Stimulated activated CD4-positive, alpha-beta T cell treated with anti-CD3 and anti-CD28 coated beads, TNF-alpha, amount 100 ng/mL, for 24 hours (primary cell): ENCODE data around the gene CDC42EP5.

ENCODE experiments used
- DNase-seq, 3 experiments: peaks; one replicate each; pipeline ENCODE4 v3.0.0-alpha.2; 2020; ENCODE audit warnings: low read depth in 3 of 3

CDC42EP5 gene

DNA sequence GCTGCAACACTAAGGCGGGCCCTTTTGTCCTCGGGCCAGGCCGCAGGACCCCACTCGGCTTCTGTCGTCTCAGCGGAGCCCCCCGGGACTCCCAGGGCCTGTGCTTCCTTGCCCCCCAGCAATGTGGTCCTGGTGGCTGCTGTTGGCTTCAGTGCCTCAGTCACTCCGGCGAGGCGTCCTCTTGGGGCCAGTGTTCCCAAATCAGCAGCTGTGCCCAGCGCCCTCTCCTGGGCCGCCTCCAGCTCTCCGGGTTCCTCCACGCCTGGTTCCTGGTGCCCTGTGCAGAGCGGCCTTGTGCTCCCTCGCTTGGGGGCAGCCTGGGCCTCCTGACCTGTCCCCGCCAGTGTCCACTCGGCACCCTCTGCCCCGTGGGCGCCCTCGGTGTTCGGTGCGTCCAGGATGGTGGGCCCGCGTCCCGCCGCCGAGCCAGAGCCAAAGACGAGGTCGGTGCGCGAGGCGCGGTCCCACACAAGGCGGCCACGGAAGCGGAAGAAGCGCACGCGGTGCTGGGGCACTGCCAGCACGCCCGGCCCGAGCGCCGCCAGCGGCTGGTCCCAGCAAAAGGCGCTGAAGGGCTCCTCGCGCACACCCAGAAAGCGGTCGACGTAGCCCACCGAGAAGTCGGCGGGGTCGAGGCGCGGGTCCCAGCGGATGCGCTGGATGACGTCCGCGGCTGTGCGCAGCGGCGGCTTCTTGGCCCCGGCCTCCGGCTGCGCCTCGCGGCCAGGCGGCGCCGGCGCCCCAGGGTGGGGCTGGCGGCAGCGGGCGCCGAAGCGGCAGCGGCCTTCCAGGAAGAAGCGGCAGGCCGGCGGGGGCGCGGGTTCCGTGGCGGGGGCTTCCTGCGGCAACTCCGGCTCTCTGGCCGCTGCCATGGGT is 10.2 kb downstream of the CDC42EP5 start:
- peak in 2 of 3 experiments; percentile 44 to 56 for DNase-seq

DNA sequence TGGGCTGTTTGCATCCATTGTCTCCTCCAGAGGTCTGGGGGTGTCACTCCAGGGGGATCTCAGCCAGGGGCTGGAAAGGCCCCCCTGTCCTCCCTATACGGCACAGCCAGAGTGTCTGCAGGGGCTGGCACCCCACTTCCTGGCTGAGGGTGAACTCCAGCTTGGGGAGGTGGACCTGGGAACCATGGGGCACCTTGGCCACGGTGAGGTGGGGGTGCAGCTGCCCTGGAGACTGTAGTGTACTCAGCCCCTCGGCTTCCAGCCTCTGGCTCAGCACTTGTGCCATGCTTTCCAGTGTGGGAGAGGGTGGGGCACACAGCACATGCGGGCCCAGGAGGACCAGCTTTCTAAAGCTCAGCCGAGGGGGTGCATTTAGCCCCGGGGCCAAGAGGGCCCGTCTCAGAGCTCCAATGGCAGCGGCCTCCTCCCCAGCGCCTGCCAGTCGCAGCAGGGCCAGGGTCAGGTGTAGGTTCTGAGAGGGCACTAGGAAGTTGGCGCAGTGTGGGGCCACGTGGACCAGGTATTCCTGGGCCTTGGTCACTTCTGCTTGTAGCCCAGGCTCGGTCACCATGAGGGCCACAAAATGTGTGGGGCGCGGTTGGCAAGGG is 10.9 kb downstream of the CDC42EP5 start:
- no peak for DNase-seq

DNA sequence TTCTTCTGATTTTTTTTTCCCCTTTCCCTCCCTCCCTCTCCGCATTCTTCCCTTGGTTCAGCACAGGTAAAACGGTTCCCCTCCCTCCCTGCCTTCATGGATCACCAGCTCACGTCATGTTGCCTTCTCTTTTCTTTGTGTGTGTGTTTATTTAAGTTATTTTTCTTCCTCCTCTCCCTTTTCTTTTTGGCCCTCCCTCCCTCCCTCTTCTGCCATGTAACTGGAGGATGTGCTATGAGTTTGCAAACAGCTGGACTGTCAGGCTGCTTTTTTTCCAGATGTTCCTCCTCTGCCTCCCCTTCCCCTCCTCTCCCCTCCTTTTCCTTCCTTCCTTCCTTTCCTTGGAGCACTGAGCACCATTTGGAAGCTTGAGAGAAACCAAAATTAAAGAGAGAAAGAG is 11.5 kb downstream of the CDC42EP5 start:
- no peak for DNase-seq

DNA sequence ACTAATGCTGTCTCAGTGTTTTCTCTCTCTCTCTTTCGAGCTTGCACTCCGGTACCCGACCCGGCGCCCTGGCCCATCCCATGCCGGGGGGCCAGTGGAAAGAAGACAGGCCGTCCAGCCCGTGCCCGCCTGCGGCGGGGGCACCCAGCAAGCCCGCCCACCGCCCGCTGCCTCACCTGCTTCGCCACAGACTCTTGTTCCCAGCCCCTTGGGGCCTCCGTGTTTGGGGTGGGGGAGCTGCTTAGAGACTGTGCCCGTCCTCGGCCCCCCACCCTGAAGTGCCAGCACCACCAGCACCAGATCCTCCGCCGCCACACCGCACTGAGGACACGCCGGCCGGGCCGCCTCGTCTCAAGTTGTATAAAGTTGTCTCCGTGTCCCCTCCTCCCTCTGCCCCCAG is 11.9 kb downstream of the CDC42EP5 start:
- no peak for DNase-seq

DNA sequence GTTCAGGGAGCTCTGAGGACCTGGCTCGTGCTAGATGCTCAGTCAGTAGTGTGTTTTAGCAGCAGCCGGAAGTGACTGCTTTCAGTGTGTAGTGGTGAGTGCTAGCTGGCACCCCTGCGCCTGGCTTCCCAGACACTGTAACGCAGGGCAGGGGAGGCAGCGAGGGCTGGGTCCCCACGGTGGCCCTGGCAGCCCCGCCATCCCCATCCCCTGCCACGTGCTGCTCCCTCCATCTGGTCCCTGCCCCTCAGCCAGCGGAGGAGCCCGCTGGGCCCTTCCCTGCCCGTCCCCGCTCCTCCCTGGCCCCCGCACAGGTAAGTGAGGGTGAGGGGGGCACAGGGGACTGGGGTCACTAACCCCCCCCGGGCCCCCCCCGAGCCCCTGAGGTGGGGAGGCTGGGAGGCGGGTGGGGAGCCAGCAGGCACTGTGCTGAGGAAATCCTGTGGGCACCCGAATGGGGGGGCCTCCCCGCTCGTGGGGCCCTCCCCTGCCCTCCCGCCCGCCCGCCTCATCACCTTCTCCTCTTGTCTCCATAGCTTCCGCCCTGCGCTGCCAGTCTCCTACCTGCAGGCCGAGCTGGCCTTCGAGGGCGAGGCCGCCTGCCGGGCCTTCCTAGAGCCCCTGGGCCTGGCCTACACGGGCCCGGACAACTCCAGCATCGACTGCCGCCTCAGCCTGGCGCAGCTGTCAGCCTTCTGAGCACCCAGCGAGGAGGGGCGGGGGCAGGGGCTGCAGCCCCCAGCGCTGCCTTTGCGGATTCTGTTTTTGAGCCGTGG is 12.7 kb downstream of the CDC42EP5 start:
- DNase-seq: no peak

DNA sequence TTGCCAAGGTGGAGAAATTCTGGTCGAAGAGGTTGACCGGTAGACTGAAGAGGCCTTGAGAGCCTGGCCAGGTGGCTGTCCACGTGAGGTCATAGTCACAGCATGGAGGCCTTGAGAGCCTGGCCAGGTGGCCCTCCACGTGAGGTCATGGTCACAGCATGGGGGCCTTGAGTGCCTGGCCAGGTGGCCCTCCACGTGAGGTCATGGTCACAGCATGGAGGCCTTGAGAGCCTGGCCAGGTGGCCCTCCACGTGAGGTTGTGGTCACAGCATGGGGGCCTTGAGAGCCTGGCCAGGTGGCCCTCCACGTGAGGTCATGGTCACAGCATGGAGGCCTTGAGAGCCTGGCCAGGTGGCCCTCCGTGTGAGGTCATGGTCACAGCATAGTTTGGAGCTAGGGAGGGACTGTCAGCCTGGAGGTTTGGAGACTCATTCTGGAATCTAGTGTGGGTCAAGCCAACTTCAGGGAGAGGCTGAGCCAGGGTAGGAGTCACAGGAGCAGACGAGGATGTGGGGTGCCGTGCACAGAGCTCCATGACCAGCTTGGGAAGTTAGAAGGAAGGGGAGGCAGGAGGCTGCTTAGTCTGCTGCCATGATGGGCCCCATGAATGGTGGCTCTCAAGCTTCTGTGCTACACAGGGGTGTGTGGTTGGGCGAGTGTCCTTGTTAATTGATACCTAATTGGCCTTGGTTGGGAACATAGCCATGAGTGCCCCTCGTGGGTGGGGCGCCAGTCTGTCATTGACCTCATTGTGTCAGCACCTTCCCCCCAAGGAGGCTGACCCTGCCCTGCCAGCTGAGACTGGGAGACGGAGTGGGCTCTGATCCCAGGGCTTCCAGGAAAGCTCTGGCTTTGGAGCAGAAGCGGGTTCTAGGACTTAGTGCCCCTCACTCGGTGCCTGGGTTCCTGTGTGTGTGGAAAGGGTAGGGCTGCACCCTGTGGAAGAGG is 13.5 kb downstream of the CDC42EP5 start:
- DNase-seq: no peak

DNA sequence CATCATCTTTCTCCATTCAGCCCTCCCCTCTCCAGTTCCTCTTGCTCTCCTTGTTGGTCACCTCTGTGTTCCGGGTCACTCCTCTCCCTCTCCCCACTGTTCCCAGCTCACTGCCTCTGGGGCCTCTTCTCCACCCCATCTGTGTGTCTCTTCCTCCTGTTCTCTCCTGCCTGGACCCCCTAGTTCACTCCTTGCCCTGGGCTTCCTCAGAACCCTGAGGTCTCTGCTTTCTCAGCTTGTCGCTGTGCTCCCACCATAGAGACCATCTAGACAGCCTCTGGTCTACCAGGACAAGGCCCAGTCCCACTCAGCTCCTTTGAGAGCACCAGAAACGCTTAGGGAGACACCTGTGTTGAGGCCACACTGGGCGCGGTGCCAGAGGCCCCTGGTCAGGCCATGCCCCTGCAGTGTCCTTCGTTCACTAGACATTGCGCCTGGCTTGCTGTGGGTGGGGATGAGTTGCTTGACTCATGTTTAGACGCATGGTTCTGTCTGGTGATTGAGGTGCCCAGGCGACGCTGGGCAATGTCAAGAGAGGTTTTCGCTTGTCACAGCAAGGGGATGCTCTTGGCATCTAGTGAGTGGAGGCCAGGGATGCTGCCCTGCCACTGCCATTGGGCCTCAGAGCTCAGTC is 14.3 kb downstream of the CDC42EP5 start:
- DNase-seq: no peak

DNA sequence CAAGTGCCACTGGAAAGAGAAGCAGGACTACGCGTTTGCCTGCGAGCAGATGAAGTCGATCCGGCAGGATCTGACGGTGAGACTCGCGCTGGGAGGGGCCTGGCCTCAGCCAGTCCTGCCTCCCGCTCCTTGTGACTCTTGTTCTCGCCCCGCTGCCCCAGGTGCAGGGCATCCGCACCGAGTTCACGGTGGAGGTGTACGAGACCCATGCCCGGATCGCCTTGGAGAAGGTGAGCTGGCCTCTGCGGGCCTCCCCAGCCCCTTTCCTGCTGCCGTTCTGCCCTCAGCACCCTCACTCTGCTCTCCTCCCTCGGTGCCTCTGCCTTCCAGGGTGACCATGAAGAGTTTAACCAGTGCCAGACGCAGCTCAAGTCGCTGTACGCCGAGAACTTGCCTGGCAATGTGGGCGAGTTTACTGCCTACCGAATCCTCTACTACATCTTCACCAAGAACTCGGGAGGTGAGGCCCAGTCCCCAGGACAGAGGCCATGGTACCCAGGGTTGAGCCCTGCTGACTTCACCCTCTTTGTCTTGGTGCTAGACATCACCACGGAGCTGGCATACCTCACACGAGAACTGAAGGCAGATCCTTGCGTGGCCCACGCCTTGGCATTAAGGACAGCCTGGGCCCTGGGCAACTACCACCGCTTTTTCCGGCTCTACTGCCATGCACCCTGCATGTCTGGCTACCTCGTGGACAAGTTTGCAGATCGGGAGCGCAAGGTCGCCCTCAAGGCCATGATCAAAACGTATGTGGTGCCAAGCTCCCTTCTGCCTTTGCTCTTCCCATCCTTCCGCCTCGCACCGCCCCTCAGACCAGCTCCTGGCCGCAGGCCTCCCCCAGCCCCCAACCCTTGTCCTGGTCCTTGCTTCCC is 15.1 kb downstream of the CDC42EP5 start:
- DNase-seq: no peak

DNA sequence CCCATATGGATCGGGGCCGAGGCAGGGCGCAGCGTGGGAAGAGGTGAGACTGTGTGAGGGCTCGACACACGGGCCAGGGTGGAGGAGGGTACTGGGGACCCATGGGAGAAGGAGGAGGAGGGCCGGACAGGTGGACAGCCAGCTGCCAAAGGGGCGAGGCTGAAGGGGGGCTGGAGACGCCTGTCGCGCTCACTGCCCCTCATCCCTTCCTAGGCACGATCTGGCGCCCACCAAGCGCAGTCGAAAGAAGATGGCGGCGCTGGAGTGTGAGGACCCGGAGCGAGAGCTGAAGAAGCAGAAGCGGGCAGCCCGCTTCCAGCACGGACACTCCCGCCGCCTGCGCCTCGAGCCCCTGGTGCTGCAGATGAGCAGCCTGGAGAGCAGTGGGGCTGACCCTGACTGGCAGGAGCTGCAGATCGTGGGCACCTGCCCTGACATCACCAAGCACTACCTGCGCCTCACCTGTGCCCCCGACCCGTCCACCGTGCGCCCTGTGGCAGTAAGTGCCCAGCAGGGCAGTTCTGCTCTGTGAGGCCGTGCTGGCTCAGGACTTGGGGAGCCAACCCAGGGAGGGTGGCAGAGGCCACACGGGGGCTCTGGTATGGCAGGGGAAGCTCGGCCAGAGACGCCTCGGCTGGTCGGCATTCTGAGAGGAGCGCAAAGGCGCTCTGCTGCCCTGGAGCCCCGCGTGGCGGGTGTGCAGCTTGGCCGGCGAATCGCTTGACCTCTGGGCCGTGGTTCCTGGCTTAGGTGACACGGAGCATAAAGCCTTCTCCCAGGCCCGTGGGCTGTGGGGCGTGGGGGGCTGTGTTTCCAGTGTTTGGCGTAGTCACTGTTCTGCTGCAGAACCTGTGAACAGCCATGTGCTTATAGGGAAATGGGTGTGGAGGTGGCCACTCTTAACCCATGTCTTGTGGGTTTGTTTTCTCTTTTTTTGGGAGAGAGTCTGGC is 16.4 kb downstream of the CDC42EP5 start:
- no peak for DNase-seq

DNA sequence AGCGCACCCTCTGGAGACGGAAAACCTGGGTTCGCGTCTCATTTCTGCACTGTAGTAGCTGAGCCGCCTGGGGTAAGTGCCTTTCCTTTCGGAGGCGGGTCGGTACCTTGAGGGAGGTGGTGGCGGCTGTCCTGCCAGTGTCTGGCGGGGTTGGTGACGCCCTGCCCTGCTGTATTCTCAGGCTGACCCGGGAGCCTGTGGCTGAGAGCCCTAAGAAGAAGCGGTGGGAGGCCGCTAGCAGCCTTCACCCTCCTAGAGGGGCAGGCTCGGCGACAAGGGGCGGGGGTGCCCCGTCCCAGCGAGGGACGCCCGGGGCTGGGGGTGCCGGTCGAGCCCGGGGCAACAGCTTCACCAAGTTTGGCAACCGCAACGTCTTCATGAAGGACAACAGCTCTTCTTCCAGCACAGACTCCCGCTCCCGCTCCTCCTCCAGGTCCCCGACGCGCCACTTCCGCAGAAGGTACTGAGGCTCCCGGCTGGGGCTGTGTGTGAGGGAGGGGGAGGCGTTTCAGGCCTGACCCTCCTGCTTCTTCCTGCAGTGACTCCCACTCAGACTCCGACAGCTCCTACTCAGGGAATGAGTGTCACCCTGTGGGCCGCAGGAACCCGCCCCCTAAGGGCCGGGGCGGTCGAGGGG is 17.2 kb downstream of the CDC42EP5 start:
- DNase-seq: no peak

DNA sequence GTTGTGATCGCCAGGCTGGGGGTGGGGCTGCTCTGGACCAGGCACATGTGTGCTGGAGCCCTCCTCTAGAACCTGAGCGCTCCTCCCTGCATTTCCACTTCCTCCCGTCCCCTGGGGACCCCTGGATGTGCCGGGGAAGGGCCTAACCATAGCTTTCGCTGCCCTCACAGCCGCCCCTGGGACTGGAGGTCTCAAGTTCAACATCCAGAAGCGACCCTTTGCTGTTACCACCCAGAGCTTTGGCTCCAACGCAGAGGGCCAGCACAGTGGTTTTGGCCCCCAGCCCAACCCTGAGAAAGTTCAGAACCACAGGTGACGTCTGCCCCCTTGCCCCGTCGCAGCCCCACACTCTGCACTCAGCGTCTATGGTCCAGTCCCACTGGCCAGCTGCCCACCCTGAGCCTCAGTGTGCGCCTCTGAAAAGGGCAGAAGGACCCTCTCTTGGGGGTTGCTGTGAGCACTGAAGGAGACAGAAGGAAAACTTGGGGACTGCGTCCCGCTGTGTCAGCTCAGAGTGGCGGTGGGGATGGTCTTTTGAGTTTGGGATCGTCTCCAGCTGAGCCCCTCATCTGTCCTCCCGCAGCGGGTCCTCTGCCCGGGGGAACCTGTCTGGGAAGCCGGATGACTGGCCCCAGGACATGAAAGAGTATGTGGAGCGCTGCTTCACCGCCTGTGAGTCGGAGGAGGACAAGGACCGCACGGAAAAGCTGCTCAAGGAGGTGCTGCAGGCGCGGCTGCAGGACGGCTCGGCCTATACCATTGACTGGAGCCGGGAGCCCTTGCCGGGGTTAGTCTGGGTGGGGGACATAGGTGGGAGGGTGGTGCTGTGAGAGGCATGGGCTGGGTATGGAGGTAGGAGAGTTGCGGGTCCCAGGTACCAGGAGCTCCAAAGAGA is 18.1 kb downstream of the CDC42EP5 start:
- DNase-seq: no peak

DNA sequence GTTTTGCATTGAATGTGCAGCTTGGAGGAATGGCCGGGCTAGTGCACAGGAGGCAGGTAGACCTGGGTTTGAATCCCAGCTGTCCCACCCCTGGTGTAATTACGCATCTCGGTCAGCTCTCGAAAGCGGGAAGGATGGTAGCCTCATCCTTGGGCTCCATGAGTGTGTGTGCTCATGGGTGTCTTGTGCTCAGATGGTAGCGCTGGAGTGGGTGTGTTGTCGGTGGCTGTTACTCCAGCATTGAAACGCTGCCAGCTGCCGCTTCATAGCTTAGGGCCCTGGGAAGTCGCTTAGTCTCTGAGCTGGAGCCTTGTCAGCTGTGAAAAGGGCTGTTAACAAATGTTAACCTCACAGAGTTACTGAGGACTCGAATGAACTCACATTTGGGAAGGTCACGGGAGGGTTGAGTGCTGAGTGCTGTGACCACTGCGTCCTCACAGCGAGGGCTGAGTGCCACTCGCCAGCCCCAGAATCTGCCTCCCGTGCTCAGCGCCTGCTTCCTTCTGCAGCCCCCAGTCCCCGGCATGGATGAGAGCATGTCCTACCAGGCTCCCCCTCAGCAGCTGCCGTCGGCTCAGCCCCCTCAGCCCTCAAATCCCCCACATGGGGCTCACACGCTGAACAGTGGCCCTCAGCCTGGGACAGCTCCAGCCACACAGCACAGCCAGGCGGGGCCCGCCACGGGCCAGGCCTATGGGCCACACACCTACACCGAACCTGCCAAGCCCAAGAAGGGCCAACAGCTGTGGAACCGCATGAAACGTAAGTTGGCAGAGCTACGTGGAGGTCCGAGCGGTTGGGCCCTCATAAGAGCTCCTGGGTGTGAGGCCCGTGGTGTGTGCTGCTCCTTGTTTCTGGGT is 18.9 kb downstream of the CDC42EP5 start:
- no peak for DNase-seq

DNA sequence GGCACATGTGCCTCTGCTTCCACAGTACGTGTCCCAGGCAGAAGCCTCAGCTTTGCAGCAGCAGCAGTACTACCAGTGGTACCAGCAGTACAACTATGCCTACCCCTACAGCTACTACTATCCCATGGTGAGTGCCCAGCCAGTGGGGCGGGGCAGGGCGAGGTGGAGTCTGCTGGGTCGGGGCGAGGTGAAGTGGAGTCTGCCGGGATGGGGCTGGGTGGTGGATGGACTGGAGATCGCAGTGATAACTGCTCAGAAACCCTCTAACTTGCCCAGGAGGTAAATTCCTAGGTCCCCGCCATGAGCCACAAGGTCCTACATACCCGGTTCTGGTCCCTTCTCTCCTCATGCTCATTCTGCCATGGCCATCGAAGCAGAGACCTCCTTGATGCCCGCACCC is 20.5 kb downstream of the CDC42EP5 start:
- DNase-seq: no peak

DNA sequence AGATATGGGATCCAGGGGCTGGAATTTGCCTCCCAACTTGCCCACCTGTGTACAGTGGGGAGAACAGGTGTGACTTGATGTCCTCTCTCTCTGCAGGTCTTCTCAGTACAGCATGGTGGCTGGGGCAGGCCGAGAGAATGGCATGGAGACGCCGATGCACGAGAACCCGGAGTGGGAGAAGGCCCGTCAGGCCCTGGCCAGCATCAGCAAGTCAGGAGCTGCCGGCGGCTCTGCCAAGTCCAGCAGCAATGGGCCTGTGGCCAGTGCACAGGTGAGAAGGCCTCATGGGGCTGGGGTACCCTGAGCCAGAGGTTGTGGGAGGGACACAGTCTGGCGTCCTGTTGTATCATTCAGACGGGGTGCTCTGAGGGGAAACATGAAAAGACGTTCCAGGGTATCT is 21.1 kb downstream of the CDC42EP5 start:
- DNase-seq: no peak

DNA sequence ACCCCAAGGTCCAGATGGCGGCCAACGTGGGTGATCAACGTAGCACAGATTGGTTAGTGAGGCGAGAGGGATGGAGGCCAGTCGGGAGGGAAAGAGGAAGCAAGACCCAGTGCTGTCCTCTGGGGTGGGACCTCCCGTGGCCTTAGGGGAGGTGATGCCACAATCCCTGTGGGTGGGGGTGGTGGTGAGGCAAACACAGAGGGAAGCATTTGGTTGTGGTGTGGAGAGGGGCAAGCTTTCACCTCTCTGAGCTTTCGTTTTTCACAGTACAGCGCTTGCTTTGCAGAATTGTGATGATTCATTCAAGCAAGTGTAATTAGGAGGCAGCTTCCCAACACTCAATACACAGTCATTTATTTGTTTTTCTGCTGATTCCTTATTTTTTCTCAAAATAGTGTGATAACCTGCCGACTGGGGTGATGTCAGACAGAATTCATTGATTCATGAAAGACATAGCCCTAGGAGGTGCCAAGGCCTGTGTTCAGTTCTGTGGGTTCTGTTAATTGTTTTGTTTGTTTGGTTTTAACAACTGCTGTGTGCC is 21.7 kb downstream of the CDC42EP5 start:
- no peak for DNase-seq

DNA sequence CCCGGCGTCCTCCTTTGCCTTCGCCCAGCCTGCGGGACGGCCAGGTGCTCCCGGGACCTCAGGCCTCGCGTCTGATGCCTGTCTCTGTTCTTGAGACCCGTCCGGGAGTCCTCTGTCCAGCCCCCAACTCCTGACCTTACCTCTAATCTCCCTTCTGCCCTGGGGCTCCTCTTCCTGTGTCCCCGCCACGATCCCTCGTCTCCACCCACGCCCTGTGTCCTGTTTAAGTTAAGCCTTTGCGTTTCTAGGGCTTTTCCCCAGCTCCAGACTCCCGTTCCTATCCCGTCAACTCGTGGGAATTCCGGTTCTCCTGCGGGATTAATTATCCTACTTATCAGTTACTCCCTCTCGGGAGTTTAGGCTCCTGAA is 23.4 kb downstream of the CDC42EP5 start:
- DNase-seq: no peak
